Ovary (tissue), 3 donors: Measurements from ENCODE around the gene CLIC3.

Experiments used
- CTCF ChIP-seq, 3 donors: fragments of 450-650 bp in 2 of 3; fragments of 200-600 bp in 1 of 3; IDR thresholded peaks; one replicate each; pipeline versions ENCODE4 v1.5.1 to v1.8.0; 2016 to 2022; ENCODE audit warnings: antibody characterized with exemption in 3 of 3, mild to moderate bottlenecking in 1 of 3
- EP300 ChIP-seq: sonication (generic); formaldehyde crosslinking; IDR thresholded peaks from one replicate; pipeline ENCODE4 v1.6.1; 2017; ENCODE audit warnings: antibody characterized with exemption
- POLR2A ChIP-seq: fragments of 450-650 bp; IDR thresholded peaks from one replicate; pipeline ENCODE4 v1.6.1; 2017; ENCODE audit warnings: antibody characterized with exemption, mild to moderate bottlenecking, moderate library complexity
- donor health status: DM: no; HTN: no; CAD: no.

GRCh38 chr9:137012694-137013570, 16.6 kb upstream of the CLIC3 start:
- TF ChIP-seq POLR2A (no peak), CTCF (IDR thresholded peaks at IDR 0.05) (no peak), EP300 (no peak)
